A549 (cell line): ENCODE measurements around the gene IGF2BP1. TPM values are rescaled to one million over a fixed set of nuclear protein-coding genes. Genes with fewer than 3 reads are reported as not detected.

ENCODE experiments used
- ATAC-seq, 2 experiments: fragments of 200-7000 bp in 1 of 2; fragments of >200 bp in 1 of 2; cut with Nextera tagmentation in 1 of 2; cut with Tn5 transposase in 1 of 2; 3 replicates each; pipeline versions ENCODE4 v1.8.0 to v1.9.1; 2018 to 2020; ENCODE audit warnings: mild to moderate bottlenecking in 1 of 2, moderate library complexity in 1 of 2
- CTCF ChIA-PET: fragments of 300-600 bp; sonication (Branson Sonifier 250); formaldehyde crosslinking; extraction: SDS; loops from one replicate; lab custom pipeline; 2021; ENCODE audit warnings: antibody characterized with exemption, inconsistent platforms; lab: Yijun Ruan, JAX
- POLR2A ChIA-PET: fragments of 350-600 bp; formaldehyde crosslinking; extraction: SDS; loops from one replicate; lab custom pipeline; 2021; ENCODE audit warnings: antibody characterized with exemption, inconsistent platforms; lab: Yijun Ruan, JAX
- DNase-seq, 2 experiments: peaks; one replicate each; pipeline versions ENCODE4 v3.0.0 to v3.0.0-alpha.2; 2011 to 2016; ENCODE audit warnings: low read depth in 1 of 2, low spot score in 1 of 2
- FAIRE-seq: peaks from 2 replicates; lab custom pipeline; 2011; peaks lifted over from hg19 to GRCh38; lab: Jason Lieb, UNC
- H3K27ac ChIP-seq, 2 experiments: fragments of >200 bp; sonication (Bioruptor Twin); formaldehyde crosslinking; 3 replicates each; pipeline ENCODE4 v1.5.1; 2016 to 2017
- H3K4me1 ChIP-seq: fragments of >200 bp; sonication (Bioruptor Twin); formaldehyde crosslinking; 3 replicates; pipeline ENCODE4 v1.6.1; 2016
- H3K4me2 ChIP-seq: fragments of >200 bp; sonication (Bioruptor Twin); formaldehyde crosslinking; 3 replicates; pipeline ENCODE4 v1.6.1; 2016
- H3K4me3 ChIP-seq: fragments of >200 bp; sonication (Bioruptor Twin); formaldehyde crosslinking; 3 replicates; pipeline ENCODE4 v1.5.1; 2016
- H3K9me3 ChIP-seq: fragments of >200 bp; sonication (Bioruptor Twin); formaldehyde crosslinking; 3 replicates; pipeline ENCODE4 v1.6.1; 2016
- CHD4 ChIP-seq: fragments of 200-600 bp; sonication (generic); IDR thresholded peaks from 2 replicates; pipeline ENCODE4 v1.6.1; 2016; ENCODE audit warnings: antibody characterized with exemption, mild to moderate bottlenecking, borderline replicate concordance
- EHMT2 ChIP-seq: fragments of 200-600 bp; sonication (generic); IDR thresholded peaks from 2 replicates; pipeline ENCODE4 v1.6.1; 2016; ENCODE audit warnings: antibody characterized with exemption, low read depth, mild to moderate bottlenecking, moderate library complexity
- ESRRA ChIP-seq: fragments of 150-350 bp; IDR thresholded peaks from 2 replicates; pipeline ENCODE4 v1.6.1; 2014; ENCODE audit warnings: mild to moderate bottlenecking, low read length, borderline replicate concordance
- FOXS1 ChIP-seq: fragments of 250-450 bp; sonication (Bioruptor Pico); IDR thresholded peaks from 2 replicates; pipeline ENCODE4 v1.5.0; 2020; ENCODE audit warnings: mild to moderate bottlenecking, moderate library complexity
- GATA3 ChIP-seq: IDR thresholded peaks from 2 replicates; pipeline ENCODE4 v1.6.1; 2012; ENCODE audit warnings: borderline replicate concordance
- HOXB13 ChIP-seq: fragments of 250-450 bp; sonication (Bioruptor Pico); IDR thresholded peaks from 2 replicates; pipeline ENCODE4 v1.5.0; 2020; ENCODE audit warnings: low read depth, mild to moderate bottlenecking, moderate library complexity
- HOXB5 ChIP-seq: fragments of 250-450 bp; sonication (Bioruptor Pico); IDR thresholded peaks from 2 replicates; pipeline ENCODE4 v1.5.0; 2020; ENCODE audit warnings: mild to moderate bottlenecking, moderate library complexity
- JUN ChIP-seq, 2 experiments: fragments of >200 bp; sonication (Bioruptor Twin); formaldehyde crosslinking; IDR thresholded peaks; 2 replicates in 1 of 2; 3 replicates in 1 of 2; pipeline ENCODE4 v1.6.1; 2016 to 2017
- JUNB ChIP-seq: fragments of >200 bp; sonication (Bioruptor Twin); formaldehyde crosslinking; IDR thresholded peaks from 2 replicates; pipeline ENCODE4 v1.6.1; 2016
- KDM5A ChIP-seq: fragments of 200-600 bp; sonication (generic); IDR thresholded peaks from 2 replicates; pipeline ENCODE4 v1.6.1; 2016; ENCODE audit warnings: antibody characterized with exemption, mild to moderate bottlenecking
- MAZ ChIP-seq: fragments of 150-350 bp; IDR thresholded peaks from 2 replicates; pipeline ENCODE4 v1.6.1; 2014; ENCODE audit warnings: antibody characterized with exemption, low read depth, low read length, borderline replicate concordance
- MYC ChIP-seq: IDR thresholded peaks from 2 replicates; pipeline ENCODE4 v1.6.1; 2012; ENCODE audit warnings: mild to moderate bottlenecking, inconsistent platforms, low read length, improper control_type of control experiment, borderline replicate concordance
- NFE2L2 ChIP-seq: fragments of 150-350 bp; conservative IDR thresholded peaks from 2 replicates; pipeline ENCODE4 v1.6.1; 2014; ENCODE audit warnings: low read length
- NPAS2 ChIP-seq: fragments of 250-450 bp; sonication (Bioruptor Pico); IDR thresholded peaks from 2 replicates; pipeline ENCODE4 v1.8.0; 2022; ENCODE audit warnings: mild to moderate bottlenecking, moderate library complexity, borderline replicate concordance
- POLR2A ChIP-seq: IDR thresholded peaks from 2 replicates; pipeline ENCODE4 v1.6.1; 2012; ENCODE audit warnings: mild to moderate bottlenecking, low read length
- RAD21 ChIP-seq, 2 experiments: fragments of >200 bp in 1 of 2; sonication (Bioruptor Twin) in 1 of 2; formaldehyde crosslinking in 1 of 2; IDR thresholded peaks in 1 of 2; conservative IDR thresholded peaks in 1 of 2; 2 replicates in 1 of 2; 3 replicates in 1 of 2; pipeline ENCODE4 v1.6.1; 2012 to 2018; ENCODE audit warnings: inconsistent platforms in 1 of 2
- RARB ChIP-seq: fragments of 250-450 bp; sonication (Bioruptor Pico); IDR thresholded peaks from 2 replicates; pipeline ENCODE4 v1.8.0; 2021; ENCODE audit warnings: mild to moderate bottlenecking, moderate library complexity
- RCOR1 ChIP-seq: fragments of 150-350 bp; IDR thresholded peaks from 2 replicates; pipeline ENCODE4 v1.6.1; 2014; ENCODE audit warnings: antibody characterized with exemption, low read length, low read depth
- RNF2 ChIP-seq: fragments of 200-600 bp; sonication (generic); IDR thresholded peaks from 2 replicates; pipeline ENCODE4 v1.6.1; 2016; ENCODE audit warnings: low read depth, mild to moderate bottlenecking, antibody characterized with exemption, moderate library complexity, borderline replicate concordance
- SREBF2 ChIP-seq: fragments of 450-650 bp; IDR thresholded peaks from 2 replicates; pipeline ENCODE4 v1.6.1; 2014; ENCODE audit warnings: mild to moderate bottlenecking, moderate library complexity
- TP53 ChIP-seq: fragments of 250-450 bp; sonication (Bioruptor Pico); IDR thresholded peaks from 2 replicates; pipeline ENCODE4 v1.5.0; 2021; ENCODE audit warnings: mild to moderate bottlenecking, moderate library complexity
- ZC3H11A ChIP-seq: fragments of 450-650 bp; IDR thresholded peaks from 2 replicates; pipeline ENCODE4 v1.6.1; 2014; ENCODE audit warnings: antibody characterized with exemption, mild to moderate bottlenecking
- ZFP36 ChIP-seq: fragments of 450-650 bp; IDR thresholded peaks from 2 replicates; pipeline ENCODE4 v1.6.1; 2014; ENCODE audit warnings: borderline replicate concordance; ENCODE audit not compliant: partially characterized antibody
- WGBS: methylation state at CpG from one replicate; pipeline ENCODE4 v1.1.6; 2017; ENCODE audit errors: missing lambda C conversion rate; 5-methylcytosine and 5-hydroxymethylcytosine counted together
- polyA plus RNA-seq, 4 experiments: library from polyadenylated mRNA; depleted of rRNA in 3 of 4; stranded (reverse); fragments of >200 nt; fragmentation: RNase III in 1 of 4; extraction: RNeasy Plus Mini Kit Qiagen cat#74134 plus additional on column Dnase treatment in 1 of 4; gene quantifications; 2 replicates in 3 of 4; 3 replicates in 1 of 4; pipeline ENCODE4 v1.2.3, GENCODE V29; 2011 to 2017
- TF ChIP-seq, protein P1 (sequence below): fragments of >200 bp; sonication (Bioruptor Twin); formaldehyde crosslinking; IDR thresholded peaks from 2 replicates; pipeline ENCODE4 v1.6.1; 2016
- TF ChIP-seq, protein P2 (sequence below): IDR thresholded peaks from 2 replicates; pipeline ENCODE4 v1.6.1; 2012
- TF ChIP-seq, protein P3 (sequence below): fragments of 250-450 bp; sonication (Bioruptor Pico); IDR thresholded peaks from 2 replicates; pipeline ENCODE4 v1.5.0; 2020; ENCODE audit warnings: low read depth, mild to moderate bottlenecking, moderate library complexity

Gene IGF2BP1
- polyA plus RNA-seq, 2 of the 4 experiments (the other 2 are of a cell fraction), result 26.2 to 40.3 TPM

DNA sequence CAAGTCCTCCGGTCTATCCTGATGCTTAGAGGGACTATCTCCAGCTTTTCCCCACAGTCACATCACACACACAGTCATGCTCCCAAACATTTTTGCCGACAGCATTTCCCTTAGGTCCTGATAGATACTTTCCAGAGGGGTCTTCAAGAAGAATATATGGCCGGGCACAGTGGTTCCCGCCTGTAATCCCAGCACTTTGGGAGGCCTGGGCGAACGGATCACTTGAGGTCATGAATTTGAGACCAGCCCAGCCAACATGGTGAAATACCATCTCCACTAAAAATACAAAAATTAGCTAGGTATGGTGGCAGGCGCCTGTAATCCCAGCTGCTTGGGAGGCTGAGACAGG, 24.5 kb upstream of the IGF2BP1 start (continued):
- TF ChIP-seq MYC, result 0 out of 2 replicates have a peak, but pooled peaks have one; percentile 2
- TF ChIP-seq HOXB5 (CRISPR knock-in tag), result no peak
- no peak for TF ChIP-seq TP53 (CRISPR knock-in tag)
- no peak for TF ChIP-seq FOXS1
- no peak; the same call in 1 of the 2 replicates for TF ChIP-seq CHD4
- TF ChIP-seq, protein P1, sequence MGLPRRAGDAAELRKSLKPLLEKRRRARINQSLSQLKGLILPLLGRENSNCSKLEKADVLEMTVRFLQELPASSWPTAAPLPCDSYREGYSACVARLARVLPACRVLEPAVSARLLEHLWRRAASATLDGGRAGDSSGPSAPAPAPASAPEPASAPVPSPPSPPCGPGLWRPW, result no peak
- TF ChIP-seq HOXB13 (CRISPR knock-in tag), result no peak
- TF ChIP-seq GATA3, result no peak

DNA sequence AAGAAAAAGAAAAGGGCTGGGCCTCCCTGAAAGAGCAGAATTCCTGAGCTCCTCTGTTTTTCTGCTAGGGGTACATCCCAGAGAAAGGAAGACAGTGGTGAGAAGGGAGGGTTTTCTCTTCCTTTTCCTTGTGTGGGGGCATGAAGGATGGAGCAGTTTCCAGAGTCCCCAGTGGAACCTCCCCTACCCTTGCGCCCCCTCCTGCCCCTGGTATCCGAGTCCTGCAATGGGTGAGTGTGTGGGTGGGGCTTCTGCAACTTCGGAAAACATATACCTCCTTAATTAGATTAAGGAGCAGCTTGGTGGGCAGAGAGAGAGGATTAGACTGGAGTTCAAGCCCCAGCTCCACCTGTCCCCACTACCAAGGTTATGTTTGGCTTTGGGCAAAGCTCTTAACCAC, 23.4 kb upstream of the IGF2BP1 start:
- no peak for ATAC-seq
- Histone ChIP-seq H3K4me2 (peak overlapping the region; percentile 77), H3K4me1 (peaks cover 55% of the 10 kb centered on the region), H3K9me3 (no peaks in the 10 kb centered on the region), H3K4me3 (no peak overlapping the region), H3K27ac (peak overlapping the region; percentile 95 to 98)
- no peak for DNase-seq
- TF ChIP-seq MAZ, result no peak
- TF ChIP-seq, protein P2, sequence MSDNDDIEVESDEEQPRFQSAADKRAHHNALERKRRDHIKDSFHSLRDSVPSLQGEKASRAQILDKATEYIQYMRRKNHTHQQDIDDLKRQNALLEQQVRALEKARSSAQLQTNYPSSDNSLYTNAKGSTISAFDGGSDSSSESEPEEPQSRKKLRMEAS, result no peak
- TF ChIP-seq EHMT2, result no peak
- no peak for TF ChIP-seq JUNB
- TF ChIP-seq NFE2L2, result no peak
- TF ChIP-seq, protein P3, sequence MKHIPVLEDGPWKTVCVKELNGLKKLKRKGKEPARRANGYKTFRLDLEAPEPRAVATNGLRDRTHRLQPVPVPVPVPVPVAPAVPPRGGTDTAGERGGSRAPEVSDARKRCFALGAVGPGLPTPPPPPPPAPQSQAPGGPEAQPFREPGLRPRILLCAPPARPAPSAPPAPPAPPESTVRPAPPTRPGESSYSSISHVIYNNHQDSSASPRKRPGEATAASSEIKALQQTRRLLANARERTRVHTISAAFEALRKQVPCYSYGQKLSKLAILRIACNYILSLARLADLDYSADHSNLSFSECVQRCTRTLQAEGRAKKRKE, result no peak
- no peak for TF ChIP-seq SREBF2
- no peak for TF ChIP-seq ESRRA
- no peak for TF ChIP-seq POLR2A
- TF ChIP-seq ZFP36, result no peak
- TF ChIP-seq RARB, result no peak
- WGBS, result 55% methylated on average over 3 of the region's 3 CpGs
- CTCF ChIA-PET, result interaction anchor here (0.6 to 7.4 kb wide), 12 partner anchors 11 to 62 kb away, joined by 3 to 83 read pairs (median 5); partner anchors contain the start of gene IGF2BP1
- FAIRE-seq, result no peak
- POLR2A ChIA-PET, result interaction anchor here (1.3 to 5.5 kb wide), 6 partner anchors 11 to 81 kb away, joined by 3 to 145 read pairs (median 12); partner anchors contain the start of genes ATP5MC1, IGF2BP1 and SNF8

DNA sequence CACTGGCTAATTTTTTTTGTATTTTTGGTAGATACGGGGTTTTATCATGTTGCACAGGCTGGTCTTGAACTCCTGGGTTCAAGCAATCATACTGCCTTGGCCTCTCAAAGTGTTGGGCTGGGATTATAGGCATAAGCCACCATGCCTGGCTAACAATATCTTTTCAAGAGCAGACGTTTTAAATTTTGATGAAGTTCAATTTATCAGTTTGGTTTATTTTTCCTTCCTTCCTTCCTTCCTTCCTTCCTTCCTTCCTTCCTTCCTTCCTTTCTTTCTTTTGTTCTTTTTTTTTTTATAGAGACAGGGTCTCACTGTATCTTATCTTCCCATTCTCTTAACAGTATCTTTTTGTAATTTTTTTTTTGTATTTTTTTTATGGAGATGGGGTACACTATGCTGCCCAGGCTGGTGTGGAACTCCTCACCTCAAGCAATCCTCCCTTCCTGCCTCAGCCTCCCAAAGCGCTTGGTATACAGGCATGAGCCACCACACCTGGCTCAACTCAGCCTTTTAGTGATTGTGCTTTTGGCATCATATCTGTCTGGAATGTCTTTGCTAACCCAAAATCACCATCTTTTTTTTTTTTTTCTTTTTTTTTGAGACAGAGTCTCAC, 15.2 kb upstream of the IGF2BP1 start:
- no peaks in the 10 kb centered on the region for H3K9me3 ChIP-seq
- H3K27ac ChIP-seq, result no peak overlapping the region
- ChIA-PET CTCF (no interaction called here), POLR2A (interaction anchor here (0.7 kb wide), 1 partner anchor 10 kb away, joined by 5 read pairs; no protein-coding TSS in a partner anchor)
- ATAC-seq, result no peak
- H3K4me3 ChIP-seq, result no peak overlapping the region
- H3K4me1 ChIP-seq, result peaks cover 14% of the 10 kb centered on the region
- TF ChIP-seq KDM5A (no peak), RAD21 (conservative IDR thresholded peaks at IDR 0.05 in 1 of 2, IDR thresholded peaks at IDR 0.05 in 1 of 2) (no peak), NPAS2 (no peak), RCOR1 (no peak), RNF2 (no peak), ZC3H11A (no peak), JUN (IDR thresholded peaks at IDR 0.05) (no peak)
- FAIRE-seq, result no peak
- H3K4me2 ChIP-seq, result no peak overlapping the region
- 82% methylated on average over 3 of the region's 3 CpGs for WGBS
- no peak for DNase-seq
